ENCODE measurements around the gene MMP20. TPM values are rescaled to one million over a fixed set of nuclear protein-coding genes. Genes with fewer than 3 reads are reported as not detected.

Gene MMP20
- total RNA-seq, 1 donor from 2014 or later: not detected

DNA sequence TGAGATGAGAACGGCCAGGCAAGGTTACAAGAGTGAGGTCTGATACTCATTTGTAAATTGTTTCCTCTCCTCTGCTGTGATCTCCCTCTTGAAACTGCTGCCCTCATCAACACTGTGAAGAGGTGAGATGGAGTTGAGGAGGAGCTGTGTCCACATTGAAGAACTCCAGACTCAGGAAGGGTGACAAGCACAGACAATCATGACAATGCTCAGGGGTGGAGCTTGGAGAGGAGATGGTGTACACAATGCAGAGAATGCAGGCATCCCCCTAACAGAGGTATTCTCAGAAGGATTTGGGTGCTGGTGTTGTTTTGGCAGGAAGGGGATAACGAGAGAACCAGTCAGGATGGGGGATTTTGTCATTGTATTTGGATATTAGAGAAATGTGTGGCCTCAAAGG lies 73.1 kb downstream of the MMP20 start:
- DNase-seq: no peak
- no peaks in the 10 kb centered on the region for H3K9me3 ChIP-seq (replicated peaks)
- H3K27ac ChIP-seq (replicated peaks): no peak overlapping the region
- H3K4me1 ChIP-seq: no peaks in the 10 kb centered on the region
- intact Hi-C loops (cut with micrococcal nuclease): no loop called here
- H3K36me3 ChIP-seq: no peaks in the 10 kb centered on the region
- TF ChIP-seq CTCF (IDR thresholded peaks at IDR 0.05; ENCODE audit: borderline replicate concordance): no peak
- H3K27me3 ChIP-seq (ENCODE audit: low read depth): no peaks in the 10 kb centered on the region
- no peak overlapping the region for H3K4me3 ChIP-seq

DNA sequence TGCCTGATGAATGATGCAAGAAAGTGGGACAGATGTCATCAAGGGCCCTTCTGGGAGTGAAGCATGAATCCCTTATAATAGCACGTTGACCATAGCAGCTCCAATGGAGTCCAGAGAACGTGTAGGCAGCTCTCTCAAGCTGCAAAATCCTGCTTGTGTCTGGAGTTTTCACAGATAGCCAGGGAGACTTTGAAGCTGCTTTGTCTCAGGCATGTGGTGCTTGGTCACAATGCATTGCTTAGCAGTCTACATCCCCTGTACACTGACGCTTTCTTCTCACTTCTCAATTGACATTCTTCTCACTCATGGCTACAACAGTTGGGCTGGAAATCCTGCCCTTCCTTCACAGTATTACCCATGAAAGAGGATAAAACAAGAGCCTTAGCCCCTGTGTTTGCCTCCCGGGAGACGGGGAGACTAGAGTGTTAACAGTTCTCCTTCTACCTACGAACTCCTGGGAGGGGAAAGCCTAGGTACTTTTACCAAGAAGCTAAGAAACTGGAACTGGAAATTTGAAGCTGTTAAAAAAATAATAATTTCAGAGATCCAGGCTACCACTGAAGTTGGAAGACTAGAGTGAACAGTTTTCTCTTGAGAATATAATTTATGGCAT lies 73.9 kb downstream of the MMP20 start:
- intact Hi-C loops (cut with micrococcal nuclease): no loop called here
- Histone ChIP-seq H3K36me3 (no peaks in the 10 kb centered on the region), H3K9me3 (replicated peaks) (no peaks in the 10 kb centered on the region), H3K27me3 (ENCODE audit: low read depth) (no peaks in the 10 kb centered on the region), H3K4me3 (no peak overlapping the region), H3K27ac (replicated peaks) (no peak overlapping the region), H3K4me1 (no peaks in the 10 kb centered on the region)
- no peak for TF ChIP-seq CTCF (IDR thresholded peaks at IDR 0.05; ENCODE audit: borderline replicate concordance)
- no peak for DNase-seq

GRCh38 chr11:102546923-102547471 lies 78.1 kb downstream of the MMP20 start:
- Histone ChIP-seq H3K27ac (replicated peaks) (no peak overlapping the region), H3K9me3 (replicated peaks) (no peaks in the 10 kb centered on the region), H3K4me1 (no peaks in the 10 kb centered on the region), H3K4me3 (no peak overlapping the region), H3K27me3 (ENCODE audit: low read depth) (peaks cover 12% of the 10 kb centered on the region), H3K36me3 (no peaks in the 10 kb centered on the region)
- no peak for TF ChIP-seq CTCF (IDR thresholded peaks at IDR 0.05; ENCODE audit: borderline replicate concordance)
- DNase-seq: no peak
- intact Hi-C loops (cut with micrococcal nuclease): no loop called here

DNA sequence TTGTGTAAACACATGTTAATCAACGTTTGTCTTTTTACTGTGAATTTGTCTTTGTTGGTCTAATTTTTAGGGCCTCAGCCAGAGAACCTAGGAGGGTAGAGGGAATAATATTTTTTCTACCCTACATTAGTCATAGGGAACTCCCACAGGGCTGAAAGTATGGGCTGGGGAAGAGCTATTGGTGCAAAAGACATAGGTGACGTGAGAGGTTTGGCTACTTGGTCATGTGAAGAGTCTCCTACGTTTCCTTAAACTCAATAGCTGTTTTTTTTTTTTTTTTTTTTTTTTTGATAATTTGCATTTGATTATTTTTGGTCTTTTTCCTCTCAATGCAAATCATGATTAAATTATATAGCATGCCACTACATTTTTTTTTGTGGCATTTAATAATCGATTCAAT lies 78.7 kb downstream of the MMP20 start:
- Histone ChIP-seq H3K4me3 (no peak overlapping the region), H3K27me3 (ENCODE audit: low read depth) (peaks cover 12% of the 10 kb centered on the region), H3K4me1 (no peaks in the 10 kb centered on the region), H3K27ac (replicated peaks) (no peak overlapping the region), H3K9me3 (replicated peaks) (no peaks in the 10 kb centered on the region), H3K36me3 (no peaks in the 10 kb centered on the region)
- no peak for TF ChIP-seq CTCF (IDR thresholded peaks at IDR 0.05; ENCODE audit: borderline replicate concordance)
- no peak for DNase-seq
- intact Hi-C loops (cut with micrococcal nuclease): no loop called here

DNA sequence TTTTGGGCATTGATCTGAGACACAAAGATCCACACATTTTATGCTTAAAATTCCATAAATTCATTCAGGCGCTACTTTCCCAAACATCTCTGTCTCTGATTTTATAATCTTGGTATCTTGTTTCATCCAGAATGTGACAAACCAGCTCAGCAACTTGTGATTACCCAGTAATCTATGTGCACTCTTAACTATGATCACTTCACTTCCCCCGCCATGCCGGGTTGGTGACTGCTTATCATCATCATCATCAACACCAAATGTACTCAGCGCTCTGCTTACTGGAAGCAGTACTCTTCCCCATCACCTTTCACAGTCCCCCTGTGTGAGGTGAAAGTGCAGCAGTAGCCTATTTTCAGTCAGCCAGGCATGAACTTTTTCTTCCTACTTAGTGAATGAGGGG lies 79.4 kb downstream of the MMP20 start:
- no peaks in the 10 kb centered on the region for H3K4me1 ChIP-seq
- no peak overlapping the region for H3K27ac ChIP-seq (replicated peaks)
- TF ChIP-seq CTCF (IDR thresholded peaks at IDR 0.05; ENCODE audit: borderline replicate concordance): no peak
- intact Hi-C loops (cut with micrococcal nuclease): no loop called here
- H3K27me3 ChIP-seq (ENCODE audit: low read depth): peaks cover 12% of the 10 kb centered on the region
- no peaks in the 10 kb centered on the region for H3K9me3 ChIP-seq (replicated peaks)
- no peaks in the 10 kb centered on the region for H3K36me3 ChIP-seq
- H3K4me3 ChIP-seq: no peak overlapping the region
- DNase-seq: no peak
